Prostate gland (tissue), 2 donors: ENCODE results near the gene DLGAP1. TPM values are rescaled to one million over a fixed set of nuclear protein-coding genes. Genes with fewer than 3 reads are reported as not detected.

ENCODE experiments used
- DNase-seq: peaks from one replicate; pipeline ENCODE4 v3.0.0-alpha.2; 2019; ENCODE audit warnings: low spot score
- H3K27ac ChIP-seq, 2 donors: fragments of 200-600 bp; sonication (generic); 2 replicates each; pipeline ENCODE4 v1.5.1; 2017 to 2019
- H3K27me3 ChIP-seq: fragments of 200-600 bp; sonication (generic); replicated peaks from 2 replicates; pipeline ENCODE4 v1.5.1; 2019; ENCODE audit not compliant: insufficient read depth
- H3K36me3 ChIP-seq, 2 donors: fragments of 200-600 bp; sonication (generic); 1 replicate in 1 of 2; 2 replicates in 1 of 2; pipeline versions ENCODE4 v1.5.1 to v1.8.1; 2017 to 2019
- H3K4me1 ChIP-seq: fragments of 200-600 bp; sonication (generic); replicated peaks from 2 replicates; pipeline ENCODE4 v1.5.1; 2019
- H3K4me3 ChIP-seq, 2 donors: fragments of 200-600 bp; sonication (generic); 2 replicates each; pipeline ENCODE4 v1.5.1; 2017 to 2019
- H3K9me3 ChIP-seq: fragments of 200-600 bp; sonication (generic); 2 replicates; pipeline ENCODE4 v1.5.1; 2017
- CTCF ChIP-seq, 4 experiments: fragments of 200-600 bp in 2 of 4; fragments of 450-650 bp in 2 of 4; sonication (generic) in 2 of 4; IDR thresholded peaks; 1 replicate in 3 of 4; 2 replicates in 1 of 4; pipeline ENCODE4 v1.5.1; 2016 to 2019; ENCODE audit warnings: antibody characterized with exemption in 4 of 4, mild to moderate bottlenecking in 2 of 4, moderate library complexity in 2 of 4
- POLR2A ChIP-seq: fragments of 450-650 bp; IDR thresholded peaks from one replicate; pipeline ENCODE4 v1.6.1; 2016; ENCODE audit warnings: antibody characterized with exemption, mild to moderate bottlenecking
- POLR2AphosphoS5 ChIP-seq: sonication (generic); formaldehyde crosslinking; IDR thresholded peaks from one replicate; pipeline ENCODE4 v1.6.1; 2017; ENCODE audit warnings: antibody characterized with exemption
- WGBS: methylation state at CpG from one replicate; pipeline ENCODE4 v1.1.5; 2018; 5-methylcytosine and 5-hydroxymethylcytosine counted together
- intact Hi-C: fragments of 100-400 bp; cut with DNase I; formaldehyde crosslinking; loops from one replicate; pipeline ENCODE4 v1.14.2; 2022
- total RNA-seq, 2 donors: library from RNA; depleted of rRNA; stranded (reverse); fragments of >200 nt; gene quantifications; one replicate each; pipeline ENCODE4 v1.1.0, GENCODE V29; 2016

Gene DLGAP1
- total RNA-seq, 2 donors from 2014 or later, result 42.2 to 66.7 TPM

- Histone ChIP-seq H3K27me3 (no peaks in the 10 kb centered on the region), H3K27ac (no peak overlapping the region), H3K36me3 (no peaks in the 10 kb centered on the region), H3K9me3 (no peaks in the 10 kb centered on the region), H3K4me3 (no peak overlapping the region), H3K4me1 (no peaks in the 10 kb centered on the region)
- intact Hi-C loops, result no loop called here
- TF ChIP-seq POLR2AphosphoS5 (no peak), POLR2A (no peak)
- no peak for DNase-seq
- WGBS, result 93% methylated on average over 4 of the region's 4 CpGs
Measured at GRCh38 chr18:3864669-3865298, 590.3 kb downstream of the DLGAP1 start.

GRCh38 chr18:3863593-3863992 is 591.5 kb downstream of the DLGAP1 start:
- H3K9me3 ChIP-seq, result no peaks in the 10 kb centered on the region
- WGBS, result 72% methylated on average over 4 of the region's 4 CpGs
- H3K27ac ChIP-seq, result no peak overlapping the region
- H3K36me3 ChIP-seq, result no peaks in the 10 kb centered on the region
- no peak overlapping the region for H3K4me3 ChIP-seq
- intact Hi-C loops, result no loop called here
- H3K4me1 ChIP-seq, result no peaks in the 10 kb centered on the region
- no peak for TF ChIP-seq POLR2A
- TF ChIP-seq CTCF (IDR thresholded peaks at IDR 0.05), result no peak
- no peak for TF ChIP-seq POLR2AphosphoS5
- no peaks in the 10 kb centered on the region for H3K27me3 ChIP-seq
- no peak for DNase-seq

DNA sequence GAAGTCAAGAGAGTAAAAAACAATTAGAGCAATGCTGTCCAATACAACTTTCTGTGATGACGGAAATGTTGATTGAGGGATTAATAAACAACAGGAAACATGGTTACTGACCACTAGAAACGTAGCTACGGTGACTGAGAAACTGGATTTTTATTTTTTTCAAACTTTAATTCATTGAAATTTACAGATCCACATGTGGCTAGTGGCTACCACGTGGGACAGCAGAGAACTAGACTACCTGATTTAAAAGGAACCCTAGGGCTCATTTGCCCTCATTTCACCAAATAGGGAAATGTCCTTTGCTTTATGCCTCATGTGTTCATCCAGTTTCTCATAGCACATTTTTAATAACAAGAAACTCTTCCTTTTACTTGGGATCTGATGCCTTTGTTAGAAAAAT is 592.1 kb downstream of the DLGAP1 start:
- Histone ChIP-seq H3K27me3 (no peaks in the 10 kb centered on the region), H3K27ac (no peak overlapping the region), H3K4me1 (no peaks in the 10 kb centered on the region), H3K9me3 (no peaks in the 10 kb centered on the region), H3K36me3 (no peaks in the 10 kb centered on the region), H3K4me3 (no peak overlapping the region)
- 88% methylated on average over 4 of the region's 4 CpGs for WGBS
- intact Hi-C loops, result no loop called here
- TF ChIP-seq CTCF (IDR thresholded peaks at IDR 0.05) (no peak), POLR2A (no peak), POLR2AphosphoS5 (no peak)
- no peak for DNase-seq

GRCh38 chr18:3861495-3861894 is 593.6 kb downstream of the DLGAP1 start:
- DNase-seq, result no peak
- Histone ChIP-seq H3K27me3 (no peaks in the 10 kb centered on the region), H3K36me3 (no peaks in the 10 kb centered on the region), H3K4me1 (no peaks in the 10 kb centered on the region), H3K9me3 (no peaks in the 10 kb centered on the region), H3K4me3 (no peak overlapping the region), H3K27ac (no peak overlapping the region)
- intact Hi-C loops, result no loop called here
- WGBS, result 100% methylated on average over 1 of the region's 1 CpG
- TF ChIP-seq CTCF (IDR thresholded peaks at IDR 0.05), result no peak
- TF ChIP-seq POLR2AphosphoS5, result no peak
- no peak for TF ChIP-seq POLR2A

DNA sequence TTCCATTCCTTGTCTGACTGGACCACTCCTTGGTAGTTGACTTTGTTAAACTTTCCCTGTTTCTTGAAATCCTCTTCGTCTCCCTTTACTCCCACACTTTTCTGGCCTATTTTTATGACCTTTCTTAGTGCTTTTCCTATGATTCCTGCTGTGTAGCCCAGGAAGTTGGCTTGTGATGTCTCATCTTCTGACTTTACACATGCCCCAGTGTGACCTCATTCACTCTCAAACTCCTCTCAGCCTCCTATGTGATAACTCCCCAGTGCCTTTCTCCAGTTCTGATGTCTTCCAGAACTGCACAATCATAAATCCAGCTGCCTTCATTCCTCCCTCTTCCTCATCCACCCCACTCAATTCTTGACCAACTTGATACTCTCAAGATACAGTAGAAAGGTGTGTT is 597.6 kb downstream of the DLGAP1 start:
- H3K36me3 ChIP-seq, result no peaks in the 10 kb centered on the region
- 85% methylated on average over 1 of the region's 1 CpG for WGBS
- no peaks in the 10 kb centered on the region for H3K9me3 ChIP-seq
- no peak overlapping the region for H3K4me3 ChIP-seq
- H3K4me1 ChIP-seq, result no peaks in the 10 kb centered on the region
- intact Hi-C loops, result no loop called here
- DNase-seq, result no peak
- no peak overlapping the region for H3K27ac ChIP-seq
- TF ChIP-seq POLR2AphosphoS5, result no peak
- TF ChIP-seq POLR2A, result no peak
- TF ChIP-seq CTCF (IDR thresholded peaks at IDR 0.05), result no peak
- no peaks in the 10 kb centered on the region for H3K27me3 ChIP-seq
